Measurements from ENCODE around the gene RPL36AL. TPM values are rescaled to one million over a fixed set of nuclear protein-coding genes. Genes with fewer than 3 reads are reported as not detected.
"Not testable (repeated sequence)": the region's sequence is repeated elsewhere in the genome, so short reads cannot be mapped to it uniquely, and the experiment has no call there.

Gene RPL36AL
- total and polyA plus RNA-seq, 2 donors (not counting 1 experiment from before 2014, with no cell fraction given): 169 to 171 TPM

- Histone ChIP-seq H4K20me1 (ENCODE audit: control insufficient read depth, insufficient read depth, low read length, poor library complexity, severe bottlenecking) (peaks cover 38% of the 10 kb centered on the region), H3K27ac (ENCODE audit: low read length in 2 of 2) (peak within 1 kb of the TSS; percentile 88 to 95), H3K36me3 (replicated peaks in 1 of 2; ENCODE audit: control extremely low read depth in 1 of 2, control insufficient read depth in 1 of 2, extremely low read depth in 1 of 2, insufficient read depth in 2 of 2, low read length in 1 of 2) (peaks cover 10 to 28% of the 10 kb centered on the region in 2 experiments), H3K9me3 (ENCODE audit: control extremely low read depth in 1 of 3, control insufficient read depth in 2 of 3, insufficient read depth in 1 of 3, low read length in 2 of 3) (no peaks in the 10 kb centered on the region), H3K4me2 (replicated peaks; ENCODE audit: low read depth, low read length, poor library complexity, severe bottlenecking) (peak within 1 kb of the TSS; percentile 87), H3K4me3 (ENCODE audit: control extremely low read depth in 1 of 5, extremely low read depth in 1 of 5, insufficient read depth in 1 of 5, low read depth in 2 of 5, low read length in 4 of 5) (peak within 1 kb of the TSS; percentile 70 to 100 (median 88)), H3K4me1 (ENCODE audit: control insufficient read depth in 2 of 2, insufficient read depth in 2 of 2, low read length in 2 of 2) (peaks cover 17 to 24% of the 10 kb centered on the region in 2 donors), H3K27me3 (replicated peaks in 1 of 4; ENCODE audit: control extremely low read depth in 1 of 4, control insufficient read depth in 3 of 4, insufficient read depth in 4 of 4, low read length in 3 of 4) (no peaks in the 10 kb centered on the region), H3K79me2 (ENCODE audit: control insufficient read depth, insufficient read depth, low read length) (peaks cover 52% of the 10 kb centered on the region), H3K9ac (ENCODE audit: low read length) (peak within 1 kb of the TSS; percentile 96), H2AFZ (ENCODE audit: insufficient read depth, low read depth, low read length, poor library complexity, severe bottlenecking) (peak within 1 kb of the TSS; percentile 68)
- H3K9me3 Mint-ChIP-seq (ENCODE audit: insufficient read depth): no peaks in the 10 kb centered on the region
- ATAC-seq (ENCODE audit: low read depth) (peak; percentile 86), DNase-seq (peak; percentile 100)
- H3K27ac Mint-ChIP-seq: peak within 1 kb of the TSS; percentile 100
- under 1% methylated on average over 42 of the region's 55 CpGs for WGBS (ENCODE audit: insufficient coverage)
- intact Hi-C loops (cut with micrococcal nuclease): loop anchor here (1.0 to 10.0 kb wide), 7 partner anchors 34 to 949 kb away; partner anchors contain the start of genes DMAC2L, KLHDC1, KLHDC2 and L2HGDH
- H3K4me3 Mint-ChIP-seq: peak within 1 kb of the TSS; percentile 88
- ChIA-PET POLR2A (interaction anchor here (0.7 to 3.4 kb wide), 8 partner anchors 9 to 784 kb away, joined by 3 to 53 read pairs (median 10); partner anchors contain the start of genes DNAAF2, KLHDC2, LRR1 and MGAT2), CTCF (interaction anchor here (0.5 to 5.4 kb wide), 8 partner anchors 10 to 282 kb away, joined by 3 to 92 read pairs (median 11); partner anchors contain the start of genes DNAAF2, KLHDC2, LRR1 and MGAT2)
- H3K27me3 Mint-ChIP-seq: no peaks in the 10 kb centered on the region
- no peak for TF ChIP-seq EZH2 (IDR thresholded peaks at IDR 0.05; ENCODE audit: borderline replicate concordance, insufficient read depth, low read depth, low read length, poor library complexity, severe bottlenecking)
- no peak for TF ChIP-seq CTCF (IDR thresholded peaks at IDR 0.05)
- peaks cover 46% of the 10 kb centered on the region for H3K4me1 Mint-ChIP-seq
Observed at GRCh38 chr14:49585803-49586672, 34.4 kb downstream of the RPL36AL start, which contains the start of gene RPS29. RPS29 (minus strand) TSS chr14:49586380; CDS start chr14:49586346, 34 bp downstream.

GRCh38 chr14:49584981-49585640 is 35.3 kb downstream of the RPL36AL start:
- H3K27me3 Mint-ChIP-seq; H3K9me3 Mint-ChIP-seq (ENCODE audit: insufficient read depth); ATAC-seq (ENCODE audit: low read depth); DNase-seq; H3K9me3 ChIP-seq (ENCODE audit: control extremely low read depth in 1 of 3, control insufficient read depth in 2 of 3, insufficient read depth in 1 of 3, low read length in 2 of 3); H3K27me3 ChIP-seq (replicated peaks in 1 of 4; ENCODE audit: control extremely low read depth in 1 of 4, control insufficient read depth in 3 of 4, insufficient read depth in 4 of 4, low read length in 3 of 4): not testable (repeated sequence)
- Histone ChIP-seq H3K27ac (ENCODE audit: low read length in 2 of 2) (peak overlapping the region; percentile 88 to 95), H3K9ac (ENCODE audit: low read length) (peak overlapping the region; percentile 96), H4K20me1 (ENCODE audit: control insufficient read depth, insufficient read depth, low read length, poor library complexity, severe bottlenecking) (peaks cover 41% of the 10 kb centered on the region), H3K36me3 (replicated peaks in 1 of 2; ENCODE audit: control extremely low read depth in 1 of 2, control insufficient read depth in 1 of 2, extremely low read depth in 1 of 2, insufficient read depth in 2 of 2, low read length in 1 of 2) (peaks cover 10 to 28% of the 10 kb centered on the region in 2 experiments), H2AFZ (ENCODE audit: insufficient read depth, low read depth, low read length, poor library complexity, severe bottlenecking) (peak overlapping the region; percentile 68), H3K4me3 (ENCODE audit: control extremely low read depth in 1 of 5, extremely low read depth in 1 of 5, insufficient read depth in 1 of 5, low read depth in 2 of 5, low read length in 4 of 5) (peak overlapping the region; percentile 70 to 100 (median 88)), H3K4me2 (replicated peaks; ENCODE audit: low read depth, low read length, poor library complexity, severe bottlenecking) (peak overlapping the region; percentile 87), H3K4me1 (ENCODE audit: control insufficient read depth in 2 of 2, insufficient read depth in 2 of 2, low read length in 2 of 2) (peaks cover 17 to 24% of the 10 kb centered on the region in 2 donors), H3K79me2 (ENCODE audit: control insufficient read depth, insufficient read depth, low read length) (peaks cover 61% of the 10 kb centered on the region)
- Mint-ChIP-seq H3K4me1 (peaks cover 49% of the 10 kb centered on the region), H3K27ac (peak overlapping the region; percentile 100), H3K4me3 (peak overlapping the region; percentile 88)
- intact Hi-C loops (cut with micrococcal nuclease): loop anchor here (5.0 to 10.0 kb wide), 2 partner anchors 123 to 950 kb away; partner anchors contain the start of gene MAP4K5
- CTCF ChIA-PET: interaction anchor here (4.8 to 5.4 kb wide), 2 partner anchors 11 to 36 kb away, joined by 57 to 92 read pairs; partner anchors contain the start of genes LRR1, MGAT2 and RPL36AL
- 29% methylated on average over 24 of the region's 32 CpGs for WGBS (ENCODE audit: insufficient coverage)
- POLR2A ChIA-PET: interaction anchor here (0.7 to 3.4 kb wide), 8 partner anchors 9 to 785 kb away, joined by 3 to 53 read pairs (median 6); partner anchors contain the start of genes DNAAF2, KLHDC2, MGAT2 and RPL36AL
